GM21367 (cell line): ENCODE data around the gene INO80C.

Experiments
- ATAC-seq: cut with Tn5 transposase; IDR thresholded peaks from one replicate; pipeline ENCODE4 v1.9.1; 2021; ENCODE audit not compliant: unreplicated experiment

The INO80C gene

GRCh38 chr18:35435401-35435800, 62.4 kb downstream of the INO80C start:
- no peak for ATAC-seq

- no peak for ATAC-seq
These were observed 65.2 kb downstream of the INO80C start for GRCh38 chr18:35432565-35433001.

GRCh38 chr18:35431374-35431741, 66.4 kb downstream of the INO80C start:
- ATAC-seq, result no peak

- ATAC-seq, result no peak
These were observed 66.9 kb downstream of the INO80C start for GRCh38 chr18:35430721-35431373.

GRCh38 chr18:35426786-35427185, 71.0 kb downstream of the INO80C start:
- ATAC-seq, result no peak

- no peak for ATAC-seq
These were observed 73.4 kb downstream of the INO80C start for GRCh38 chr18:35424356-35424755.

GRCh38 chr18:35422237-35422636, 75.5 kb downstream of the INO80C start:
- no peak for ATAC-seq

GRCh38 chr18:35418610-35419009, 79.2 kb downstream of the INO80C start:
- no peak for ATAC-seq
